HG02885 (cell line): ENCODE data around the gene NSL1.

Source experiments
- ATAC-seq: cut with Tn5 transposase; IDR thresholded peaks from one replicate; pipeline ENCODE4 v1.9.1; 2021; ENCODE audit warnings: mild to moderate bottlenecking; ENCODE audit not compliant: unreplicated experiment, poor library complexity

The NSL1 gene

GRCh38 chr1:212689758-212690529 lies 101.6 kb downstream of the NSL1 start:
- ATAC-seq: no peak

GRCh38 chr1:212689196-212689725 lies 102.3 kb downstream of the NSL1 start:
- ATAC-seq: no peak

GRCh38 chr1:212688341-212689047 lies 103.1 kb downstream of the NSL1 start:
- ATAC-seq: no peak

GRCh38 chr1:212687811-212688210 lies 103.8 kb downstream of the NSL1 start:
- no peak for ATAC-seq

GRCh38 chr1:212686591-212686990 lies 105.0 kb downstream of the NSL1 start:
- no peak for ATAC-seq

GRCh38 chr1:212686069-212686468 lies 105.5 kb downstream of the NSL1 start:
- no peak for ATAC-seq

- ATAC-seq: no peak
Observed at GRCh38 chr1:212685429-212685828, 106.1 kb downstream of the NSL1 start.

GRCh38 chr1:212684521-212685090 lies 107.0 kb downstream of the NSL1 start:
- ATAC-seq: no peak

GRCh38 chr1:212684076-212684475 lies 107.5 kb downstream of the NSL1 start:
- ATAC-seq: no peak

- peak; percentile 75 for ATAC-seq
Observed at GRCh38 chr1:212683357-212683722, 108.2 kb downstream of the NSL1 start.

GRCh38 chr1:212680680-212681389 lies 110.7 kb downstream of the NSL1 start:
- ATAC-seq: no peak

GRCh38 chr1:212678456-212679410 lies 112.8 kb downstream of the NSL1 start:
- ATAC-seq: peak; percentile 66

GRCh38 chr1:212677573-212677972 lies 114.0 kb downstream of the NSL1 start:
- no peak for ATAC-seq

GRCh38 chr1:212677136-212677535 lies 114.4 kb downstream of the NSL1 start:
- no peak for ATAC-seq
